Neural crest cell (in vitro differentiated cells): ENCODE results near the gene SLC38A2. TPM values are rescaled to one million over a fixed set of nuclear protein-coding genes. Genes with fewer than 3 reads are reported as not detected.

Source experiments
- DNase-seq: peaks from one replicate; pipeline ENCODE4 v3.0.0; 2021; ENCODE audit warnings: low read depth, mixed read lengths, low spot score
- H3K27ac Mint-ChIP-seq: one replicate; pipeline ENCODE4 v1.8.0; 2021; ENCODE audit warnings: mild to moderate bottlenecking, mixed read lengths; ENCODE audit not compliant: unreplicated experiment
- H3K27me3 Mint-ChIP-seq: 2 replicates; pipeline ENCODE4 v1.8.0; 2021; ENCODE audit warnings: low read depth, mild to moderate bottlenecking, mixed read lengths
- H3K36me3 Mint-ChIP-seq: 2 replicates; pipeline ENCODE4 v1.8.0; 2021; ENCODE audit warnings: low read depth, mild to moderate bottlenecking, mixed read lengths
- H3K4me1 Mint-ChIP-seq: 2 replicates; pipeline ENCODE4 v1.8.0; 2021; ENCODE audit warnings: mixed read lengths
- H3K4me3 Mint-ChIP-seq: one replicate; pipeline ENCODE4 v1.8.0; 2021; ENCODE audit warnings: mild to moderate bottlenecking, mixed read lengths
- H3K9me3 Mint-ChIP-seq: 2 replicates; pipeline ENCODE4 v1.8.0; 2021; ENCODE audit warnings: mixed read lengths
- total RNA-seq: library from RNA; stranded (reverse); gene quantifications from 2 replicates; pipeline ENCODE4 v1.2.1, GENCODE V29; 2021
- TF ChIP-seq, protein P1 (sequence below): fragments of 200-600 bp; sonication (generic); conservative IDR thresholded peaks from 2 replicates; pipeline ENCODE4 v1.5.0; 2021; ENCODE audit warnings: antibody characterized with exemption, mild to moderate bottlenecking

Gene SLC38A2
- total RNA-seq, 1 donor from 2014 or later = 186 TPM

GRCh38 chr12:46380022-46380796, 7.6 kb upstream of the SLC38A2 start:
- no peak for DNase-seq
- Mint-ChIP-seq H3K36me3 (no peaks in the 10 kb centered on the region), H3K27ac (peak overlapping the region; percentile 91), H3K4me3 (peak overlapping the region; percentile 82), H3K27me3 (peaks cover 2% of the 10 kb centered on the region), H3K4me1 (peaks cover 32% of the 10 kb centered on the region), H3K9me3 (no peaks in the 10 kb centered on the region)
- TF ChIP-seq, protein P1, sequence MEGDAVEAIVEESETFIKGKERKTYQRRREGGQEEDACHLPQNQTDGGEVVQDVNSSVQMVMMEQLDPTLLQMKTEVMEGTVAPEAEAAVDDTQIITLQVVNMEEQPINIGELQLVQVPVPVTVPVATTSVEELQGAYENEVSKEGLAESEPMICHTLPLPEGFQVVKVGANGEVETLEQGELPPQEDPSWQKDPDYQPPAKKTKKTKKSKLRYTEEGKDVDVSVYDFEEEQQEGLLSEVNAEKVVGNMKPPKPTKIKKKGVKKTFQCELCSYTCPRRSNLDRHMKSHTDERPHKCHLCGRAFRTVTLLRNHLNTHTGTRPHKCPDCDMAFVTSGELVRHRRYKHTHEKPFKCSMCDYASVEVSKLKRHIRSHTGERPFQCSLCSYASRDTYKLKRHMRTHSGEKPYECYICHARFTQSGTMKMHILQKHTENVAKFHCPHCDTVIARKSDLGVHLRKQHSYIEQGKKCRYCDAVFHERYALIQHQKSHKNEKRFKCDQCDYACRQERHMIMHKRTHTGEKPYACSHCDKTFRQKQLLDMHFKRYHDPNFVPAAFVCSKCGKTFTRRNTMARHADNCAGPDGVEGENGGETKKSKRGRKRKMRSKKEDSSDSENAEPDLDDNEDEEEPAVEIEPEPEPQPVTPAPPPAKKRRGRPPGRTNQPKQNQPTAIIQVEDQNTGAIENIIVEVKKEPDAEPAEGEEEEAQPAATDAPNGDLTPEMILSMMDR = no peak

DNA sequence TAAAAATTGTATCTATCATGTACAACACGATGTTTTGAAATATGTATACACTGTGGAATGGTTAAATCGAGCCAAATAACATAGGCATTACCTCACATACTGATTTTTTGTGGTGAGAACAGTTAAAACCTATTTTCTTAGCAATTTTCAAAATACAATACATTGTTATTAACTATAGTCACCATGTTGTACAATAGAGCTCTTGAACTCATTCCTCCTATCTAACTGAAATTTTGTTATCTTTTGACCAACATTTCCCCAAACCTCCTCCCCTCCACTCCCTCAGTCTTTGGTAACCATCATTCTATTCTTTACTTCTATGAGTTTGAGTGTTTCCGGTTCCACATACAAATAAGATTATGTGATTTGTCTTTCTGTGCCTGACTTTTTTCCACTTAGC, 6.8 kb upstream of the SLC38A2 start:
- DNase-seq = no peak
- H3K4me1 Mint-ChIP-seq = peaks cover 28% of the 10 kb centered on the region
- no peaks in the 10 kb centered on the region for H3K9me3 Mint-ChIP-seq
- no peak overlapping the region for H3K27ac Mint-ChIP-seq
- TF ChIP-seq, protein P1 = no peak
- no peak overlapping the region for H3K4me3 Mint-ChIP-seq
- H3K27me3 Mint-ChIP-seq = peaks cover 1% of the 10 kb centered on the region
- no peaks in the 10 kb centered on the region for H3K36me3 Mint-ChIP-seq

DNA sequence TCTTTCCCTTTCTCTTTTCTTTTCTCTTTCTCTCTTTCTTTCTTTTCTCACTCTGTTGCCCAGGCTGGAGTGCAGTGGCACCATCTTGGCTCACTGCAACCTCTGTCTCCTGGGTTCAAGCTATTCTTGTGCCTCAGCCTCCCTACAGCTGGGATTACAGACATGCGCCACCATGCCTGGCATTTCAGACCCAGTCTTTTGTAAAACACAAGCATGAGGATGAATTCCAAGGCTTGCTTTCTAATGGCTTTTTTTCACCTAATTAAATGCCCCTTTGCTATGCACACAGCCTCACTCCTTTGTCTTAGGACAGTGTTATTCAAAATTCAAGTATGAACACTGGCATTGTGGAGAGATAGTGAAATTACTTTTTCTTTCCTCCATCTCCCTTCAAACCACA, 6.0 kb upstream of the SLC38A2 start:
- H3K4me3 Mint-ChIP-seq = no peak overlapping the region
- no peaks in the 10 kb centered on the region for H3K36me3 Mint-ChIP-seq
- peaks cover 31% of the 10 kb centered on the region for H3K4me1 Mint-ChIP-seq
- H3K27ac Mint-ChIP-seq = no peak overlapping the region
- no peak for DNase-seq
- H3K9me3 Mint-ChIP-seq = no peaks in the 10 kb centered on the region
- peaks cover 9% of the 10 kb centered on the region for H3K27me3 Mint-ChIP-seq
- TF ChIP-seq, protein P1 = no peak

- DNase-seq = no peak
- no peaks in the 10 kb centered on the region for H3K36me3 Mint-ChIP-seq
- H3K4me1 Mint-ChIP-seq = peaks cover 35% of the 10 kb centered on the region
- no peak overlapping the region for H3K4me3 Mint-ChIP-seq
- TF ChIP-seq, protein P1 = no peak
- peaks cover 16% of the 10 kb centered on the region for H3K27me3 Mint-ChIP-seq
- H3K27ac Mint-ChIP-seq = no peak overlapping the region
- H3K9me3 Mint-ChIP-seq = no peaks in the 10 kb centered on the region
Measured at GRCh38 chr12:46377678-46378077, 5.1 kb upstream of the SLC38A2 start.

DNA sequence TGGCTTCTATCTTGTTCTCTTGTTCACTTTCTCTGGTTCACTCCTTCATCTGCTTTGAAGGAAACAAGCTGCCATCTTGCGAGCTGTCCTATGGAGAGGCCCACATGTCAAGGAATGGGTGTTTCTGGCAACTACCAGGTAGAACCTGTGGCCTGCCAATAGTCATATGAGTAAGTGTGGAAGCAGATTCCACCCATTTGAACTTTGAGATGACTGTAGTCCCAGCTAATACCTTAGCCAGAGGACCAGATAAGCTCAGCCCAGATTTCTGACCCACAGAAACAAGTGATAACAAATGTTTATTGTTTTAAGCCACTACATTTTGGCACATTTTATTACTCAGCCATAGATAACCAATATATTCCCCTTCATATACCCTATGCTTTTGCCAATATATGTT, 4.0 kb upstream of the SLC38A2 start:
- Mint-ChIP-seq H3K4me3 (peak overlapping the region; percentile 36), H3K36me3 (peaks cover 2% of the 10 kb centered on the region), H3K4me1 (peaks cover 25% of the 10 kb centered on the region), H3K27me3 (peaks cover 23% of the 10 kb centered on the region), H3K27ac (no peak overlapping the region), H3K9me3 (no peaks in the 10 kb centered on the region)
- no peak for DNase-seq
- TF ChIP-seq, protein P1 = no peak
